Body of pancreas (tissue), 4 donors: ENCODE measurements around the gene LDLRAD4. TPM values are rescaled to one million over a fixed set of nuclear protein-coding genes. Genes with fewer than 3 reads are reported as not detected.

Source experiments
- ATAC-seq: fragments of 150-250 bp; one replicate; pipeline ENCODE4 v1.9.1; 2016
- DNase-seq, 4 donors: peaks; one replicate each; pipeline ENCODE4 v3.0.0-alpha.2; 2019
- H3K27ac ChIP-seq, 4 donors: fragments of 200-600 bp; sonication (generic); 1 replicate in 3 of 4; 2 replicates in 1 of 4; pipeline versions ENCODE4 v1.5.1 to v1.6.1; 2016 to 2019; ENCODE audit warnings: mild to moderate bottlenecking in 1 of 4, mixed read lengths in 1 of 4, moderate library complexity in 1 of 4
- H3K27me3 ChIP-seq, 2 donors: fragments of 200-600 bp; sonication (generic); one replicate each; pipeline ENCODE4 v1.6.0; 2016; ENCODE audit warnings: mild to moderate bottlenecking in 1 of 2
- H3K36me3 ChIP-seq, 2 donors: fragments of 200-600 bp; sonication (generic); replicated peaks in 1 of 2; 2 replicates each; pipeline ENCODE4 v1.5.1; 2016; ENCODE audit warnings: low read depth in 2 of 2; ENCODE audit not compliant: insufficient read depth in 1 of 2
- H3K4me1 ChIP-seq: fragments of 200-600 bp; sonication (generic); one replicate; pipeline ENCODE4 v1.6.0; 2016
- H3K4me3 ChIP-seq, 2 donors: fragments of 200-600 bp; sonication (generic); 1 replicate in 1 of 2; 2 replicates in 1 of 2; pipeline ENCODE4 v1.5.1; 2016 to 2019
- H3K9me3 ChIP-seq, 3 donors: fragments of 200-600 bp; sonication (generic); 1 replicate in 2 of 3; 2 replicates in 1 of 3; pipeline ENCODE4 v1.5.1; 2016
- CTCF ChIP-seq, 7 experiments: fragments of 450-650 bp in 4 of 7; fragments of 200-600 bp in 3 of 7; sonication (generic) in 3 of 7; IDR thresholded peaks; one replicate each; pipeline ENCODE4 v1.5.1; 2016 to 2019; ENCODE audit warnings: antibody characterized with exemption in 7 of 7
- POLR2A ChIP-seq, 3 donors: fragments of 450-650 bp; IDR thresholded peaks; one replicate each; pipeline ENCODE4 v1.6.1; 2016; ENCODE audit warnings: antibody characterized with exemption in 3 of 3, mild to moderate bottlenecking in 2 of 3
- WGBS, 2 donors: methylation state at CpG; one replicate each; pipeline ENCODE4 v1.1.5; 2017; 5-methylcytosine and 5-hydroxymethylcytosine counted together
- intact Hi-C: fragments of 100-400 bp; cut with DNase I; formaldehyde crosslinking; loops from one replicate; pipeline ENCODE4 v1.15.1; 2023
- total RNA-seq, 2 donors: library from RNA; depleted of rRNA; stranded (reverse); fragments of >200 nt; gene quantifications; one replicate each; pipeline ENCODE4 v1.1.0, GENCODE V29; 2016

The LDLRAD4 gene
- total RNA-seq, 2 donors from 2014 or later = 8.6 to 35.9 TPM

- 77 to 82% methylated on average over 11 of the region's 11 CpGs for WGBS, 2 donors
- no peak overlapping the region for H3K4me3 ChIP-seq
- ATAC-seq = no peak
- H3K36me3 ChIP-seq = no peaks in the 10 kb centered on the region
- TF ChIP-seq POLR2A (IDR thresholded peaks at IDR 0.05) (no peak), CTCF (IDR thresholded peaks at IDR 0.05) (no peak)
- H3K27ac ChIP-seq = no peak overlapping the region
- H3K27me3 ChIP-seq = no peaks in the 10 kb centered on the region
- no peak for DNase-seq
- H3K4me1 ChIP-seq = no peaks in the 10 kb centered on the region
- intact Hi-C loops = no loop called here
- no peaks in the 10 kb centered on the region for H3K9me3 ChIP-seq
Observed at GRCh38 chr18:13418013-13418710, 199.6 kb downstream of the LDLRAD4 start.

- no peak overlapping the region for H3K4me3 ChIP-seq
- H3K4me1 ChIP-seq = no peaks in the 10 kb centered on the region
- WGBS, 2 donors = 82 to 86% methylated on average over 10 to 19 of the region's 19 CpGs
- ATAC-seq (no peak), DNase-seq (no peak)
- no peaks in the 10 kb centered on the region for H3K27me3 ChIP-seq
- no peak overlapping the region for H3K27ac ChIP-seq
- no peak for TF ChIP-seq CTCF (IDR thresholded peaks at IDR 0.05)
- TF ChIP-seq POLR2A (IDR thresholded peaks at IDR 0.05) = no peak
- intact Hi-C loops = loop anchor here (10.0 kb wide), 1 partner anchor 64 kb away; no protein-coding TSS in a partner anchor
- no peaks in the 10 kb centered on the region for H3K36me3 ChIP-seq
- no peaks in the 10 kb centered on the region for H3K9me3 ChIP-seq
Observed at GRCh38 chr18:13420969-13421686, 202.6 kb downstream of the LDLRAD4 start.

- H3K27ac ChIP-seq = no peak overlapping the region
- H3K4me3 ChIP-seq = no peak overlapping the region
- WGBS, 2 donors = 90 to 92% methylated on average over 5 of the region's 5 CpGs
- ATAC-seq (no peak), DNase-seq (no peak)
- TF ChIP-seq CTCF (IDR thresholded peaks at IDR 0.05) (no peak), POLR2A (IDR thresholded peaks at IDR 0.05) (no peak)
- intact Hi-C loops = loop anchor here (10.0 kb wide), 1 partner anchor 62 kb away; no protein-coding TSS in a partner anchor
- no peaks in the 10 kb centered on the region for H3K36me3 ChIP-seq
- no peaks in the 10 kb centered on the region for H3K4me1 ChIP-seq
- H3K9me3 ChIP-seq = no peaks in the 10 kb centered on the region
- H3K27me3 ChIP-seq = no peaks in the 10 kb centered on the region
Observed at GRCh38 chr18:13422541-13423147, 204.1 kb downstream of the LDLRAD4 start.

GRCh38 chr18:13423352-13423751 is 204.8 kb downstream of the LDLRAD4 start:
- Histone ChIP-seq H3K27ac (no peak overlapping the region), H3K36me3 (no peaks in the 10 kb centered on the region), H3K27me3 (no peaks in the 10 kb centered on the region), H3K4me1 (no peaks in the 10 kb centered on the region), H3K4me3 (no peak overlapping the region), H3K9me3 (no peaks in the 10 kb centered on the region)
- DNase-seq (no peak), ATAC-seq (no peak)
- TF ChIP-seq CTCF (IDR thresholded peaks at IDR 0.05) (no peak), POLR2A (IDR thresholded peaks at IDR 0.05) (no peak)
- intact Hi-C loops = loop anchor here (10.0 kb wide), 1 partner anchor 61 kb away; no protein-coding TSS in a partner anchor
- 92 to 94% methylated on average over 9 of the region's 9 CpGs for WGBS, 2 donors
